ENCODE measurements around the gene VTN. TPM values are rescaled to one million over a fixed set of nuclear protein-coding genes. Genes with fewer than 3 reads are reported as not detected.

Gene VTN
- total and polyA plus RNA-seq, 4 donors, result 0.40 to 2.5 (median 1.6) TPM

- no peak for TF ChIP-seq CTCF (IDR thresholded peaks at IDR 0.05; ENCODE audit: control extremely low read depth, extremely low read depth)
- no peaks in the 10 kb centered on the region for H3K9me3 ChIP-seq (ENCODE audit: control insufficient read depth in 4 of 4, insufficient read depth in 3 of 4, low read length in 3 of 4)
- DNase-seq, result no peak
- peaks cover 0 to 4% (median 3%) of the 10 kb centered on the region in 5 donors for H3K4me1 ChIP-seq (ENCODE audit: control insufficient read depth in 5 of 5, insufficient read depth in 5 of 5, low read length in 5 of 5)
- WGBS, 2 donors, result 91 to 92% methylated on average over 5 of the region's 5 CpGs
- no peak for ATAC-seq (ENCODE audit: insufficient read depth, low FRiP score)
- no peak overlapping the region for H3K4me3 ChIP-seq
- H3K36me3 ChIP-seq (ENCODE audit: control insufficient read depth in 4 of 4, insufficient read depth in 4 of 4, low read length in 4 of 4), result peaks cover 21 to 42% (median 23%) of the 10 kb centered on the region in 4 donors
- H3K27me3 ChIP-seq (ENCODE audit: control insufficient read depth in 3 of 3, insufficient read depth in 3 of 3, low read length in 2 of 3), result no peaks in the 10 kb centered on the region
- H3K27ac ChIP-seq (ENCODE audit: low read depth in 1 of 2, low read length in 1 of 2), result no peak overlapping the region
- H3K9ac ChIP-seq (ENCODE audit: insufficient read depth in 1 of 2, low read length in 2 of 2), result no peak overlapping the region
Observed at GRCh38 chr17:28363186-28363585, 6.9 kb downstream of the VTN start.

- ATAC-seq (ENCODE audit: insufficient read depth, low FRiP score) (no peak), DNase-seq (no peak)
- Histone ChIP-seq H3K36me3 (ENCODE audit: control insufficient read depth in 4 of 4, insufficient read depth in 4 of 4, low read length in 4 of 4) (peaks cover 18 to 40% (median 38%) of the 10 kb centered on the region in 4 donors), H3K9me3 (ENCODE audit: control insufficient read depth in 4 of 4, insufficient read depth in 3 of 4, low read length in 3 of 4) (no peaks in the 10 kb centered on the region), H3K9ac (ENCODE audit: insufficient read depth in 1 of 2, low read length in 2 of 2) (peak overlapping the region in 1 of 2 donors; percentile 17), H3K27me3 (ENCODE audit: control insufficient read depth in 3 of 3, insufficient read depth in 3 of 3, low read length in 2 of 3) (no peaks in the 10 kb centered on the region), H3K4me1 (ENCODE audit: control insufficient read depth in 5 of 5, insufficient read depth in 5 of 5, low read length in 5 of 5) (peaks cover 3 to 20% (median 7%) of the 10 kb centered on the region in 5 donors), H3K27ac (ENCODE audit: low read depth in 1 of 2, low read length in 1 of 2) (peak overlapping the region; percentile 77 to 93), H3K4me3 (peak overlapping the region; percentile 100)
- no peak for TF ChIP-seq CTCF (IDR thresholded peaks at IDR 0.05; ENCODE audit: control extremely low read depth, extremely low read depth)
- WGBS, 2 donors, result 2 to 6% methylated on average over 4 of the region's 4 CpGs
Observed at GRCh38 chr17:28357901-28358197, 12.3 kb downstream of the VTN start.

GRCh38 chr17:28357061-28357900 is 12.8 kb downstream of the VTN start, which contains the start of gene POLDIP2:
Gene POLDIP2, minus strand, starts transcription at chr17:28357527. Its CDS starts 79 bp downstream, at chr17:28357448.
- Histone ChIP-seq H3K9ac (ENCODE audit: insufficient read depth in 1 of 2, low read length in 2 of 2) (peak within 1 kb of the TSS; percentile 87 to 91), H3K4me1 (ENCODE audit: control insufficient read depth in 5 of 5, insufficient read depth in 5 of 5, low read length in 5 of 5) (peaks cover 3 to 20% (median 7%) of the 10 kb centered on the region in 5 donors), H3K9me3 (ENCODE audit: control insufficient read depth in 4 of 4, insufficient read depth in 3 of 4, low read length in 3 of 4) (no peaks in the 10 kb centered on the region), H3K27ac (ENCODE audit: low read depth in 1 of 2, low read length in 1 of 2) (peak within 1 kb of the TSS; percentile 97 to 98), H3K27me3 (ENCODE audit: control insufficient read depth in 3 of 3, insufficient read depth in 3 of 3, low read length in 2 of 3) (no peaks in the 10 kb centered on the region), H3K4me3 (peak within 1 kb of the TSS; percentile 100), H3K36me3 (ENCODE audit: control insufficient read depth in 4 of 4, insufficient read depth in 4 of 4, low read length in 4 of 4) (peaks cover 21 to 41% (median 39%) of the 10 kb centered on the region in 4 donors)
- ATAC-seq (ENCODE audit: insufficient read depth, low FRiP score) (peak; percentile 100), DNase-seq (peak; percentile 96 to 98 (median 96))
- WGBS, 2 donors, result 0% methylated on average over 65 to 80 of the region's 80 CpGs
- TF ChIP-seq CTCF (IDR thresholded peaks at IDR 0.05; ENCODE audit: control extremely low read depth, extremely low read depth), result no peak

Data from lung (tissue), 12 donors.